GM21723 (cell line): ENCODE data around the gene MACROD2.

ENCODE experiments used
- ATAC-seq: cut with Tn5 transposase; IDR thresholded peaks from one replicate; pipeline ENCODE4 v1.9.1; 2021; ENCODE audit warnings: mild to moderate bottlenecking, moderate library complexity; ENCODE audit not compliant: unreplicated experiment

Gene MACROD2

DNA sequence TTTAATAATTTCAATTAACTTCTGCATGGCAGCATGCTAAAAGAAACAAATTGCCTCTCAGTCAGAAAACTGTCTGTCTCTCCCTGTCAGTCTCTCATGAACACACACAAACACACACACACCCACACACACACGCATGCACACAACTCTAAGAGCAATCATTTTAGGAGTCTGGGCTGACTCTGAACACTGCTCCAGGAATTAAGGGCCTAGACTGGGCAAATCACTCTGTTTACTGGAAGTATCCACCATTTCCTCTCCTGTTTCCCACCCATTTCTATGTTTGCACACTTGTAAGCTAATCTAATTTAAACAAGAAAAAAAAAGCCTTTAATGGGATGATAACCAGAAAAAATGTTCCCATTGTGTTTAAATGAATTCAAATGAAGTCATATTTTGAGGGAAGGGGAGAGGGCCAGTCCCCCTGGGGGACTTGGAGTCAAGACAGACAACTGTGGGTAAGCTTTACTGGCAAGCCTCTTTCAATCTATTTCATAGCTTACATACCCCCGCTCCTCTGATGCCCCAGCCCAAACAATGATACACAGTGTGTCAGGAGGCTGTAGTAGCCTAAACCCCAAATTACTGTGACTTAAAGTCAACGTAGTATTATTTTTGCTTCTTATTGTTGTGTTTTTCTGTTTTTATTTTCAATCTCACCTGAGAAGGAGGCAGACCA is 789.9 kb downstream of the MACROD2 start:
- no peak for ATAC-seq

DNA sequence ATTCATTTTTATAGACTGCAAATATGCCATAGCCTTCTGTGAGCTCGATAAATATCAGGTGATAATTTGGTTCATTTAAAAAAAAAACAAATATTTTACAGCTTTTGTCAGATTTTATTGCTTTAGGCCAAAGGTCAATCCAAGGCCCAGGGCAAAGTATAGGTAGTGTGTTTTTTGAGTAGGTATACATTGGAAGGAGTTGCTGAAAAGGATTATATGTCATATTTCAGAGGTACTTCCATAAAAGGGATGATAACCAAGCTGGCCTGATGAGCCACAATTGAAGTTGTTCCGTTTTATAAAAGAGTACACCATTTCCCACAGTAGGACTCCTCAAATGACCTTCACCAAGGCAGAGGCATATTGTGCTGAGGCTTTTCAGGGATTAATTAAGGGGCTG is 794.9 kb downstream of the MACROD2 start:
- ATAC-seq = no peak

DNA sequence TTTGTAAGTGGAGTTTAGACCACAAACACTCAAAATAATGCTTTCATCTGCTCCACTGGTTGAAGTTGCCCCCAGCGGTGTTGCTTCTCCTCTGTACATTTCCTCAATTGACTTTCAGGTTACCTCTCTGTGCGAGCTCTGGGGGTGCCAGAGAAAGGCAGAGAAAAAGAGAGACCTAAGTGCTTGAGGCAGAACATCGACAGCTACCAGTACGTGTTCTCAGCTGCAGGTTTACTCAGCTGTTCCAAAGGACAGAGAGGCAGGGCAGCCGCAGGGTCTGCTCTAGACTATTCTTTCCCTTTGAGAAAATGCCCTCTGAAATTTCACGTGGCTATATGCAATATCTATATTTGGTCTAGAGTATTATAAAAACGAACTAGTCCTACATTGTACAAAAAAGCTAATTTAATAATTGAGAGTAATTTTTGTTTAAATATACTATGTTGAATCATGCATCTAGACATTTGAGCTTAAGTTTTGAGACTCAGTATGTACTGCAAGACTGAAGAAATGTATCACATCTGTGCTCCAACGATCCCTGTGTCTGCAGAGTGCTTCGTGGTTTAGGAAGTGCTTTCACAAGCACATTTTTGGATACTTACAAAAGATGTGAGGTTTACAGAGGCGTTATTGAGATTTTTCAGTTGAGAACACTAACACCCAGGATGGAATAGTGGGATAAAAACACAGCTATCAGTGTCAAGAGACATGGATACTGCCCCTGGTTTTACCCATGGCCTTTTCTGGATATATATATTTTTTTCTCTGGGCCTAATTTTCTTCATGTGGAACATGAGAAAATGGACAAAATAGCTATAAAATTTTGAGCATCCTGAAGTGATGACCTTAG is 795.7 kb downstream of the MACROD2 start:
- no peak for ATAC-seq

DNA sequence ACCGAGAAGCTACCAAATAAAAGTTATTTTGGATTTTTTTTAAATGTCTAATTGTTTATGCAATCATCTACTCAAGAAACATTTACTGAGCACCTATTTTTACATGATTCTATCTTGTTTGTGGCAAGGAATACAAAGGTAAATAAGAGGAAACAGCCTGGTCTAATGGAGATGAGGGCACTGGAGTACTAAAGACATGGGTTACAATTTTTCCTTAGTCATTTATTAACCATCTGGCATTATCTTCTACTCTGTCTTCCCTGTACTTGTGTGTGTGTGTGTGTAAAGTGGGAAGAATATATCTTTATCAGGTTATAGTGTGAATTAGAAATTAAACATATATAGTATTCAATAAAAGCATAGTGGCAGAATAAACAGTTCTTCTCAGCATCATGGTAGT is 797.6 kb downstream of the MACROD2 start:
- ATAC-seq = no peak

DNA sequence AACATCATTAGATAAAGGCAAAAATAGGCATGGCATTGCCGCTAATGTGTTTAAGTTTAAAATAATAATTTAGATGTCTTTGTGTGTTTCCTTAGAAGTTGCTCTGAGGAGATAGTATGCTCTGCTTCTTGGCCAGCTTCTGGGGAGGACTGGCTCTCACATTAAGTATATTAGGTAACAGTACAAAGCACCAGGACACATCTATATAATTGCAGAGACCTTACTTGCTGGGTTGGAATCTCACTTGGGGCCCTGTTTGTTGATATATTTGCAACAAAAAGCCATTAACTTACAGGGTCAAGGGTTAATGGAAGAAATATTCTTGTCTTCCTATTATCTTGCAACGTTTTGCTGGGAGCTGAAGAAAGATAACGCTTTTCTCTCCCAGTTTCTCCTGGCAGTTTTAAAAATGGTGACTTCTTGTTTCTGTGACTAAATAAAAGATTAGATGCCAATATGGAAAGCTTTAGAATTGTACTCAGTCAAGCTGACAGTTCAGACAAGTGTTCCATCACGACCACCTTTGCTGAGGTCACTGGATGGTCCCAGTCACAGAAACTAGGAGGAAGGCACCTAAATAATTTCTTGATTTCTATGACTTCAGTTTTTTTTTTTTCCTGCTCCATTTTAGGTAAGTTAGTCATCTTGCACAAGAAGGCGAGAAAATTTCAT is 804.4 kb downstream of the MACROD2 start:
- no peak for ATAC-seq

DNA sequence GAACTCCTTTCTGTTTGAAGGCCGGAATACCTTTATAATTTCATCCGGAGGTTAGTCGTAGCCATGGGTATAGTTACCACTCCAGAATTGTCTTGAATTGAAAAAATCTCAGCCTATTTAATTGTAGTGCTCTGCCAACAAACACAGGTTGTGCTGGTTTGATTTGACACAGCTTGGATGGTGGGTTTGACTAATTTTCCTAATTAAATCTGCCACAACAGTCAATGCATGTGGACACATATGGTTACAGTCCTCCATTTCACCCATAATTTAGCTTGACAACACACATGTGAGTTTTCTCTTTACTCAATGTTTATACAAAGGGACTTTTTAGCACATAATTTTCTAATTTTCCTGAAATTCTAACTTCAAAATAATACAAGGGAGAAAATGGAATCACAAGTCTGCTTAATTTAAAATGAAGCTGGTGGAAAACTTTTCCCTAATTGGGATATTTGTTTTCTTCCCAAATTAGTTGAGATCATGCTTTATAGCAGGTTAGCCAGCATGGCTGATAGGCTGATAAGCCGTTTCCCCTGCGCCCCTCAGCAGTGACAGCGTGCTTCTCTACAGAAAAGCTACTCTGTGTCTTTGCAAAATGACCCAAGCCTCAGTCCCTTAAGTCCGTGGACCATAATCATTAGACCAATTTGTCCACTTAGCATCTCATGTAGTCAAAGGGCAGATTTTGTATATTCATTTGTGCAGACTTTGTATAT is 805.5 kb downstream of the MACROD2 start:
- ATAC-seq = no peak

DNA sequence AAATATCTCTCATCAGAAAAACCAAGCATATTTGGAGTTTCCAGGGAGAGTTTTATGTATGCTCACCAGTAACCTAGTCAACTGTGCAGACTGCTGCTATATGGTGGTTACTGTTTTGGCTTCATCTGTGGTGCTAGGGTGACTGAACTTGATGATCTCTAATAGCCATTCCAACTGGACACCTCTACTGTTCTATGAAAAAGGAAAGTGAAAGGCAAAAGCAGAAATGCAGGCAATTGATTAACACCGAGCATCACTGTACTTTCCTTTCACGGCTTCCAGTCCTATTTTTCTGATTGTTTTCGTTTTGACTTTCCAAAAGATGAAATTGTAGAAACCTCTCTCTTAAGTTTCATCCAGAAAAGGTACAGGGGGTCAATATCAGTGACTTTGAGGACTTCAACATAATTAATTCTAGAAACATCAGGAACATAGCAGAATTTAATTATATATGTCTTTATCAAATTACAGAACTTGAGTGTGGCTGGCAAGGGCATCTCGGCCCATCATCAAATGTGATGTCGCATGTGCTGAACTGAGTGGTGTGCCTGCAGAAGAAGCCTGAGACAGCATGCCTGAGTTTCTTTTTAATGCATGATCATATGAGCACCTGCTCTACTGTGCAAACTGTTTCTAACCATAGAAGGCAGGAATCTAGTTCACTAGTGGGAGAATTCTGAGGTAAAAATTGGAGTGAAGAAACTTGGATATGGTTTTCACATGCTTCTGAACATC is 806.4 kb downstream of the MACROD2 start:
- ATAC-seq = no peak

DNA sequence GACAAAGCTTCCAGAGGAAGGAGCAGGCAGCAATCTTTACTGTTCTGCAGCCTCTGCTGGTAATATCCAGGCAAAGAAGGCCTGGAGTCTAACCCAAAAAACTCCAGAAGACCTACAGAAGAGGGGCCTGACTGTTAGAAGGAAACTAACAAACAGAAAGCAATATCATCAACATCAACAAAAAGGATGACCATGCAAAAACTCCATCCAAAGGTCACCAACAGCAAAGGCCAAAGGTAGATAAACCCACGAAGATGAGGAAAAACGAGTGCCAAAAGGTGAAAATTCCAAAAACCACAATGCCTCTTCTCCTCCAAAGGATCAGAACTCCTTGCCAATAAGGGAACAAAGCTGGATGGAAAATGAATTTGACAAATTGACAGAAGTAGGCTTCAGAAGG is 811.9 kb downstream of the MACROD2 start:
- ATAC-seq = no peak

DNA sequence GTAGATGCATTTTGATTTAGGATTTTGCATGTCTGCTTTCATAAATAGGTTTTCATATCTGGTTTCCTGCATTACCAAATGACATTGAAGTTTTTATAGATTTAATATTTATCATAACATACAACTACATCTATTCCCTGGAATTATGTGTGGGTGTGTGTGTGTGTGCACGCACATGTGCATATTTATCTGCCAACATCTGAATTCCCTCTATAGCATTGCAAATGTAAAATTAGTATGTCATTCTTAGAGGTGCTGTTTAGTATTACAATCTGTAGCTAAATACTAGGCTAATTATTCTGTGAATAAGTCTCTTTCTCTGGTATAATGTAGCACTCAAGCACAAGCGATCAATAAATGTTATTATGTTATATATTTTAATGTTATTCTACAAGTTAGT is 820.0 kb downstream of the MACROD2 start:
- no peak for ATAC-seq

DNA sequence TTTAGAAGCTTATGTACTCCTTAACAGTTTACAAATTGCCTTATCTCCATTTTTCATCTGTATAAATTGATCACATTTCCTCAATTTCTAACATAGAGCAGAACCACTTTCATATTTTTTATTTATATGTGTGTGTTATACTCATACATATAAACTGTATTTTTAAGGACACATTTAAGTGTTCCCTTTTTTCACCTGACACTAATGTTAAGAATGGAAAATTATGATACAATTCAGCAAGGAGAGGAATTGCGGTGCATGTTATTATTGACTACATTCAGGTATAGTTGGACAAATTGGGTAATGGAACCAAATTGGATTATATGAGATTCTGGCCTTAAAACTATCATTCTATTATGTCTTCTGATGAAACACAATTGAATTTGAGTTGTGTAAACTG is 821.2 kb downstream of the MACROD2 start:
- ATAC-seq = no peak

DNA sequence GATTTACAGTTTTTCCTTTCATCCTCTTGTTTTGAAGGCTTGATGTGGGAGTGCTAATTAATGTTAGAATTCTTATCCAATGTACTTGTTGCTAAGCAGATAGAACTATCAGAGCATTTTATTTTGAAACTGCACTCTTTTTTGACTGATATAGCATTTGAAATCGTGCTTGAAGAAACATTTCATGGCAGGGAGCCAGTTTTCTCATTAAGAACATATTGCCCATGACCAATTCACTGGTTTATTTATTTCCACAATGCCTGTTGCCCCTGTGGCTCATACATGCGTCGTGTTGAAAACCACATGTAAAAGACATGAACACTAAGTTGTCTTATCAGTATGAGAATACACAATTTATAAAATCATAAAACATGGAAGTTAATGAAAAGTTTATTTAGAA is 821.8 kb downstream of the MACROD2 start:
- no peak for ATAC-seq

DNA sequence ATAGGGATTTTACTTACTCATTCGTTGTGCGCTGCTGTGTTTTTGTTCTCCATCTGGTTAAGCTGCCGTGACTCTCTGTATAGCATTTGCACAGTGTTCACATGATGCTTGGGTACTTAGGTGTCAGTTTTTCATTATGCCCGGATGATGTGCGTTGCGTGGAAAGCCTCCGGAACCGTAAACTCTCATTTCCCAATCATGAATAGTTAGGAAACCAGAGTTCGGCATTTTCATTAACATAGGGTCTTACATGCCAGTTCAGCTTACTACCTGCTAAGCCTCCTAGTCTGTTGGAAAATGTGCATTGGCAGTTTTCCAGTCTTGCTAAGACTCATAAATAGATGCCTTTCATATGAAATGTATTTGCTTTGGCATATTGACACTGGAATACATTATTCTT is 825.5 kb downstream of the MACROD2 start:
- ATAC-seq = no peak

DNA sequence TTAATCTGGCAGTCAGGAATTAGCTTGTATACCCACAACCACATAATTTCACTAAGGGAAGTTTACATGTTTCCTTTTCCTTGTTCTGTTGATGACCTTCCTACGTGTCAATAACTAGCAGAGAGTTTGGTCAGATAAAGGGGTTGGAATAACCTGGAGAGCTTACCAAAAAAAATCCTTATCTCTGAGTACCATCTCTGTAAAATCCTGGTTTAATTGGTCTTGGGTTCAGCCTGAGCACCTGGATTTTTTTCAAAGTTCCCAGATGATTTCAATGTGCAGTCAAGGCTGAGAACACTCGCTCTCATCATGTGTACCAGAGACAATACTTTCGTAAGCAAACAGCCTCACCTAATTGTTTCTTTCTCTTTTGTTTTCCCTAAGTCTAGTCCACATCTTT is 825.9 kb downstream of the MACROD2 start:
- ATAC-seq = no peak

DNA sequence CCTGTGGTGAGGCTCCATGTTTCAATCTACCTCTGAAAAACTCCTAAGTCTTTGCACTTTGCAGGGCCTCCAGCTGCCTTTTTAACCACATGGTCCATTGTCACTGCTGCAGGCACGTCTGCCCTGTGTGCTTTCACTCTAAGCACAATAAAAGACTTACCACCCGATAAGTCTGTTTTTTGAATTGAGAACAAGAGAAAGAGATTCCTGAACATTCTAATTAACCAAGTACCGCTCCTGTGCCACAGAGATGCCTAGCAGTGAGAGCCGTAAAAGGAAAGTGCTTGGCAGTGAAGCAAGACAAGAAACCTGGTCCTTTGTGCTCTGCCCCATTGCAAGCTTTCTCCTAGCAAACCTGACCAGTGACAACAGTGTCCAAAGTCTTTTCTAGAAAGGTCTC is 829.7 kb downstream of the MACROD2 start:
- ATAC-seq = no peak

DNA sequence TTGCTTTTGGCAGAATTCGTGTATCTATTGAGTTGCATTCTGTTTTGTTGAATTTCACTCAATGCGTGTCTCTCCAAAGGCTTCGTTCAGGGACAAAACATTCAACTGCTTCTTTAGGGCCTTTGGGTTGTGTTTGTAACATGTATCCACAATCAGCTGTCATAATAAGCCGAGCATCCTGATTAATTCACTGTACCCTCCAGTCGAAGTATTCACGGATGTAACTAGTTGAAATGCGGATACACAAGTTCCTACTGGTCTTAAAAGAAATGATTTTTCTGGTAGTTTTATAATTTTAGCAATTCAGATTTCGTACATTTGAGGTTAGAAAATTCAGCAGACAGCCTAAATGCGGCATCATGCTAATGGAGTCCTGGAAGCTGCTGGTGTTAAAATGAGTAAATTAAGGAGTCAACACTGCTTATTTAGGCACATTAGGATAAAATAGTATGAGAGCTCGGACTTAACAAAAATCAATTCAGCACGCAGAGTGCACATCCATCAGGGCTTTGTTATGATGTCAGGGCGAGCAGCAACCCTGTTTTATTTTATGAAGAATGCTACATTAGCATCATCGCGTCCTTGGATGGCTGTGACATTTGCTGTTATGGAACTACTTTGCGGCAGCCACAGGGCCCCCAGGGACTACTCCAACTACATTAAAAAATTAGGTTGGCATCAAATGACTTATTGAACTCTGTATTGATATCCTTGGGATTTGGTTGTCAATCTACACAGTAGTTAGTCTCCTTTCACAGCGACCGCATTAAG is 831.4 kb downstream of the MACROD2 start:
- ATAC-seq = no peak

DNA sequence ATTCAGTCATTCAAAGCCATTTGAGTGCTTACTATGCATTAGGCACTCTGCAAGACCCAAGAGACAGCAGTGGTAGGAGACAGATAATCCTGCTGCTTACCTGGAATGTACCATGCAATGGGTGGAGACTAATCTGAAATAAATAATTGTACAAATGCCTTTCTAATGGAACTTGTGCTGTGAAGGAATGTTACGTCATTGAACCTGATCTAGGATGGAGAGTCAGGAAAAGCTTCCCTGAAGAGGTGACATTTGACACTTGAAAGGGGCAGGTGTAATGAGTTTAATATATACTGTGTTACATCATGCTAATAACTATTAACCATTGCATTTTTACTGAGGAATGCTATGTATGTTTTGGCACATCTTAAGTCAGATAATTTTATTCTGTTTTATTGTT is 833.1 kb downstream of the MACROD2 start:
- no peak for ATAC-seq

DNA sequence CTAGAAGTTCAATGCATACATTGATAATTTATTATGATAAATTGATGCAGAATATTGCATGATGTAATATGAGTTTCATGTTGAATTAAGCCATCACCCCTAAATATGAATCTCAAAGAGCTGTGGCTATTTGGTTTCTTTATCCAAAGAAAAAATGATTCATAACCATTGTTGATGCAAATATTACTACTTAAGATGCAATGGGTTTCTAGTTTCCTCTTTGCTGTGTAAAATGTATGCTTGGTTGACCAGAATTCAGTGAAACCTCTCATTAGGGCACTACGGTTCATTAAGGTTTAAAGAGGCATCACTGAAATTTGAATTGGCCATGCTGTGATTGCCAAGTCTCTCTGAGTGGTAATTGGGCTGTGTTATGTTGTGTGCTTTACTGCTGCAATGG is 834.6 kb downstream of the MACROD2 start:
- ATAC-seq = peak; percentile 45

DNA sequence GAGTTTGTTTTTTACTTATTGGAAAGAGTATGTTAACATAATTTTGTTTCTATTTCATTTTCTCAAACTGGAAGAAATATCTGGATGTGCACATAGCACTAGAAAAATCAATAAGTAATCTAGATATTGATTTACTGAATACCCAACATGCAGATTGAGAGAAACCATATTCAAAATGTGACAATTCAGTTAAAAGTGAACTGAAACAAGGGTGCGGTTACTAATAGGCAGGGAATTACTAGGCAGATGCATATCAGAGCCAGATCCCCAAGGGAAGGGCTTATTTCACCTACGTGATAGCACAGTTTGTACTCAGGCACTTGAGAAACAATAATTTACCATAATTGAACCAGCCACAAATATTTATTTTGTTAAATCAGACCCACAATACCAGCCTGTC is 835.1 kb downstream of the MACROD2 start:
- ATAC-seq = peak; percentile 76

DNA sequence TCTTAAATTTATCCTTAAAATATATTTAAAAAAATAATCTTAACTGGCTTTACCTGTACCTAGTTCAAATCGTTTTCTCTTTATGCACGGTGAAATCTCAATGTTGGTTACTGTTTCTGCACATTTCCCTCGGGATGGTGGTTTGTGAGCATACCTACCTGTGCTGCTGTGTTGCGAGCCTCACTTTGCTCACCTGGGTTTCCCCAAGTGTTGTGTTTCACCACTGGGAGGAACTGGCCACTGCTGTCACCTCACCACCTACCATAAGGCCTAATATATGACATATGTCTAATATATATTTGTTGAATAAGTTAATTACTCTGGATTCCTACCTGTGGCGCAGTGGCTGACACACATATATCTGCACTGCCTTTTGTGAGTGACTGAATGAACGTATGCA is 835.6 kb downstream of the MACROD2 start:
- no peak for ATAC-seq

DNA sequence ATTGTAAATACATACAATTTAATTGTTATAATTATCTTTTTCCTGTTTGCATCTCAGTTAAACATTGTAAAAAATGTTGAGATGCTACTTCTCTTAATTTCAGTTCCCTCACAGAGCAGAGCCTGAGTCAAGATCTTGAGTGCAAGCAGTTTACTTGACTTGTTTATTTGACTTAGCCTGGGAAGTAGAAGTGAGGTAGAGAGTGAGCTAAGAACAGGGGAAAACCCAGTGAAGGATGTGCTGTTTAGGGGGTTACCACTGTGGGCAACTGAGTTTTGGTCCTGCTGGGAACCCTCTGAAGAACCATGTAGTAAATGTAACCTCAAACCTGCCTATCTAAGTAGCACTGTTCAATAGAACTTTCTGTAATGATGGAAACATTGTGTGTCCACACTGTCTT is 837.3 kb downstream of the MACROD2 start:
- ATAC-seq = peak; percentile 74
